GM19438 (cell line): ENCODE data around the gene ZBED5.

ENCODE experiments used
- ATAC-seq: cut with Tn5 transposase; IDR thresholded peaks from one replicate; pipeline ENCODE4 v1.9.1; 2021; ENCODE audit warnings: low read depth; ENCODE audit not compliant: unreplicated experiment

Gene ZBED5

DNA sequence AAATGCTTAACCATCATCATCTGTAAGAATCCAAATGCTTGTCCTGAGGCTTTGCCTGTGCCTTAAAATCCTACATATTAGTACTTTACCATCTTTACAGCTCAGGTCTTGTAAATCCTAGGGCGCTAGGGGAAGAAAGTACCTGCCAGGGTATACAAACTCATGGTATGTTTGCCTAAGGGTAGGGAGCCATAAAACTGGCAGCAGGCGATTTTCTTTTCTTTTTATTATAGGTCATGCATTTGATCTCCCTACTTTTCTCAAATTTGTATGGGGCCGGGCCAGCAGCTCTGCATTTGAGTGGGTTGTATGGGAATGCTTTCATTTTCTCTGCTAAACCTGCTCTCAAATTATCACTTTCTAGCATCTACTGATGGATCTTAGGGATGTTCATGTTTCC, 24.0 kb upstream of the ZBED5 start:
- ATAC-seq: no peak

DNA sequence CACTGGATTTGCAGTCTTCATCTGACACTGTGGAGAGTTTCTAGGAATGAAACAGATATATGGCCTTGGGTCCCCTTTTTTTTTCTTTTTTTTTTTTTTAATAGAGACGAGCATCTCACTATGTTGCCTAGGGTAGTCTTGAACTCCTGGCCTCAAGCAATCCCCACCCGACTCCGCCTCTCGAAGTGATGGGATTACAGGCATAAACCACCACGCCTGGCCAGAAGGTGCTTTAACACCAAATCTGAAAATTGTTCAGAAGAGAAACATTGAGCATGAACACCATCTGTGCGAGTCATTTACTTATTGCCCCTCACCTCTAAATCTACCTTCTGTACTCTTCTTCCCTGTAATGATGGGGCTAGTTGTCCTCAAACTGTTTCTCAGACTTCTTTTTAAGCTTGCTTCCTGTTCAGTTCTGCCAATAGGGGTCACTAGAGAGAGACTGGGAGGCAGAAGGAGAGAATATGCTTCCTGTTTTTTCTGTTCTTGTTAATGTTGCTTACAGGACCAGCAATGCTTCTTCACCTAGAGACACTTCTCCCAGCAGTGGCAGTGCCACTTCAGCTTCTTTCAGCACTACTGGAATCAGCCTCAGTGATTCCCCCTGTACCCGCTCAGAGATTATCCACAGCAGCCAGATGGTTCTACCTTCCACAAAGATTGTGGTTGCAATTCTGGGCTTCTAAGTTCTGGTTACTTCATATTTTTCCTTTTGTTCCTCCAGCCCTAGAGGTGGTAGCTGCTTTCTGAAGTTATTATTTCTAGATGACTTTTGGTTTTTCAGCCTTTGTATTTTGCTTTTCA, 20.8 kb upstream of the ZBED5 start:
- no peak for ATAC-seq

DNA sequence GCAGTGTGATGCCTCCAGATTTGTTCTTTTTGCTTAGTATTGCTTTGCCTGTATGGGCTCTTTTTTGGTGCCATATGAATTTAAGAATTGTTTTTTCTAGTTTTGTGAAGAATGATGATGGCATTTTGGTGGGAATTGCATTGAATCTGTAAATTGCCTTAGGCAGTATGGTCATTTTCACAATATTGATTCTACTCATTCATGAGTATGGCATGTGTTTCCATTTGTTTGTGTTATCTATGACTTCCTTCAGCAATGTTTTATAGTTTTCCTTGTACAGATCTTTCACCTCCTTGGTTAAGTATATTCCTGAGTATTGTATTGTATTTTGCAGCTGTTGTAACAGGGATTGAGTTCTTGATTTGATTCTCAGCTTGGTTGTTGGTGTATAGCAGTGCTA, 18.3 kb upstream of the ZBED5 start:
- ATAC-seq: no peak

DNA sequence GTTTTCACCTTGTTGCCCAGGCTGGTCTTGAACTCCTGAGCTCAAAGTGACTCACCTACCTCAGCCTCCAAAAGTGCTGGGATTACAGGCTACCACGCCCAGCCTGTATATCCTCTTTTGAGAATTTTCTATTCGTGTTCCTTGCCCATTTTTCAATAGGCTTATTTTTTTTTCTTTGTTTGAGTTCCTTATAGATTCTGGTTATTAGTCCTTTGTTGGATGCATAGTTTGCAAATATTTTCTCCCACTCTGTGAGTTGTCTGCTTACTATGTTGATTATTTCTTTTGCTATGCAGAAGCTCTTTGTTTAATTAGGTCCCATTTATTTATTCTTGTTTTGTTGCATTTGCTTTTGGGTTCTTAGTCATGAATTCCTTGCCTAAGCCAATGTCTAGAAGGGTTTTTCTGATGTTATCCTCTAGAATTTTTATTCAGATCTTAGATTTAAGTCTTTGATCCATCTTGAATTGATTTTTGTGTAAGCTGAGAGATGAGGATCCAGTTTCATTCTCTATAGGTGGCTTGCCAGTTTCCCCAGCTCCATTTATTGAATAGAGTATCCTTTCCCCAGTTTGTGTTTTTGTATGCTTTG, 17.7 kb upstream of the ZBED5 start:
- no peak for ATAC-seq

DNA sequence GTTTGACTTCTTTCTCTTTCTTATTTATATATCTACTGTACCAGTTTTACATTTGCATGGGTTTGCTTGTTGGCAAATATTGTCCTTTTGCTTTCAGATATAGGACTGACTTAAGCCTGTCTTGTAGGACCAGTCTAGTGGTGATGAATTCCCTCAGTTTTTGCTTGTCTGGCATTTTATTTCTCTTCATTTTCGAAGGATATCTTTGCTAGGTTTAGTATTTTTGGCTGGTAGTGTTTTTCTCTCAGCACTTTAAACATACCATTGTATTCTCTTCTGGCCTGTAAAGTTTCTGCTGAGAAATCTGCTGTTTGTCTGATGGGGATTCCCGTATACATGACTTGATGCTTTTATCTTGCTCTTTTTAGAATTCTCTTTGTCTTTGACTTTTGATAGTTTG, 14.2 kb upstream of the ZBED5 start:
- no peak for ATAC-seq

GRCh38 chr11:10868352-10868751, 10.5 kb upstream of the ZBED5 start:
- ATAC-seq: no peak

GRCh38 chr11:10866893-10867331, 9.1 kb upstream of the ZBED5 start:
- ATAC-seq: no peak

DNA sequence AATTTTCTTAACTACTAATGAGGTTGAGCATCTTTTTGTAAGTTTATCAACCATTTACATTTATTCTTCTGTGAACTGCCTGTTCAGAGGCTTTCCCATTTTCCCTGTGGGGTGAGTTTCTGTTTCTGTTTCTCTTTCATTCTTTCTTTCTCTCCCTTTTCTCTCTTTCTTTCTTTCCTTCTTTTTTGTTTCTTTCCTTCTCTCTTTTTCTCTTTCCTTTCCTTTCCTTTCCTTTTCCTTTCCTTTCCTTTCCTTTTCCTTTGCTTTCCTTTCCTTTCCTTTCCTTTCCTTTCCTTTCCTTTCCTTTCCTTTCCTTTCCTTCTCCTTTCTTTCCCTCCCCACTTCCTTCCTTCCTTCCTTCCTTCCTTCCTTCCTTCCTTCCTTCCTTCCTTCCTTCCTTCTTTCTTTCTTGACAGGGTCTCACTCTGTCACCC, 8.0 kb upstream of the ZBED5 start:
- no peak for ATAC-seq

DNA sequence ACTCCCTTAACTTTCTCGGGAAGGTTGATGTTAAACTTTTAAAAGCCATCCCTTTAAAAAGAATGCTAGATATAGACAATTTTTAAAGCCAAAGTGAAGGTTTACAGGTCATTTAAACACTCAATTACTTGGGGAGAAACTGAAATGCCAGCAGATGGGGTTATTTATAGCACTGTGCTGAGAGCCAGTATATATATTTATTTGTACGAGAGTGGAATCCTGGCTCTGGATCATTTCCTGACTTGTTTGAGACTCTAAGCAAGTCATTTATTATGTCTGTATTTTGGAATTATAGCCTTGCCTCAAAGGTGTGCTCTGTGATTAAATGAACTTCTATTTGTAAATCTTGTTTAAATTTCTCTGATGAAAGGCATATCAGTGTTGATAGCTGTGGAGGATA, 6.8 kb upstream of the ZBED5 start:
- no peak for ATAC-seq

GRCh38 chr11:10862446-10862845, 4.6 kb upstream of the ZBED5 start:
- ATAC-seq: no peak

- ATAC-seq: no peak
Measured at GRCh38 chr11:10861799-10862198, 3.9 kb upstream of the ZBED5 start.

- no peak for ATAC-seq
Measured at GRCh38 chr11:10861047-10861446, 3.2 kb upstream of the ZBED5 start.

- peak; percentile 16 for ATAC-seq
Measured at GRCh38 chr11:10858439-10859325, 829 bp upstream of the ZBED5 start.

GRCh38 chr11:10857459-10857708, 469 bp downstream of the ZBED5 start:
- ATAC-seq: peak; percentile 21

DNA sequence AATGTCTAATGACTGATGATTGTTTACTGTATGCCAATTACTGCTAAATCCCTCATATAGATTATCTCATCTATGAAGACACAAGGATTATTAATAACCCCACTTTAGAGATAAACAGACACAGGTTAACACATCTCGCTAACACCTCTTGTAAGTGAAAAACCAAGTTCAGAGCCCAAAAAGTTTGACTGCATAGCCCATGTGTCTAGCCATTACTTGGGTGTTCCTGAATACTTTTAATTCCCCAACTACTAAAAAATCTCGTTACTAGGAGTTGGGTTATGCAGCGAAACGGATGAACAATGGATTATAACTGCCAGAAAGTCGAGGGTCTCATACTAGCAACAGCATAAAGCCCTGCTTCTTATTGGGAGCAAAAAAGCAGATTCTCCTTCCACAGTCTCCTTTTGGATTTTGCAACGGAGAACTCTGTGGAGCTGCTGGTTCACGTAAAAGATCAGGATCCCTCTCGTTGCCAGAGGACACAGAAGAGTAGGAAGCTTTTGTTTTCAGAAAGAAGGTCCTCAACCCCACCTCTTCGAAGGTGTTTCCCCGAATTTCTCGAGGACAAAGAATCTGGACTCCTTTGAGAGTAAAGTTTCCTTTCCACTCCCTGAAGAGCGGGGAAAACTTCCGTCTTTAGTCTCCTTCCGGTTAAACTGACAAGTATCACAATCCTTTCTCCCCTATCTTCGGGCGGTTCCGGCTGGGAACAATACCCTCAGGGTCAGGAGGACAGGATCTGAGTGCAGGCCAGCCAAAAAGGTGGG, 979 bp downstream of the ZBED5 start:
- ATAC-seq: peak; percentile 3

DNA sequence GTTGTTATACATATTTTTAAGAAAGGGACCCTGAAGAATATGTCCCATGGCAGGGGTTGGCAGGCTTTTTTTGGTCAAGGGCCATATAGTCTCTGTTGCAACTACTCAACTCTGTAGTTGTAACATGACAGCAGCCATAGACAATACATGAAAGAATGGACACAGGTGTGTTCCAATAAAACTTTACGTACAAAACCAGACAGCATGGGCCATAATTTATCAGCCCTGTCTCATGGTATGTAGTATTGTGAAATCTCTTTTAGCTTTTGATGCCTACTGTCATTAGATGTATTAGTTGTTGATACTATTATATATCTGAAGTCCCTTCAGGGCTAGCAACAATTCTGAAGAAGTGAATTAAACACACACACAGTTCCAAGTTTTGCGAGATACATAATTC, 2.6 kb downstream of the ZBED5 start:
- no peak for ATAC-seq

DNA sequence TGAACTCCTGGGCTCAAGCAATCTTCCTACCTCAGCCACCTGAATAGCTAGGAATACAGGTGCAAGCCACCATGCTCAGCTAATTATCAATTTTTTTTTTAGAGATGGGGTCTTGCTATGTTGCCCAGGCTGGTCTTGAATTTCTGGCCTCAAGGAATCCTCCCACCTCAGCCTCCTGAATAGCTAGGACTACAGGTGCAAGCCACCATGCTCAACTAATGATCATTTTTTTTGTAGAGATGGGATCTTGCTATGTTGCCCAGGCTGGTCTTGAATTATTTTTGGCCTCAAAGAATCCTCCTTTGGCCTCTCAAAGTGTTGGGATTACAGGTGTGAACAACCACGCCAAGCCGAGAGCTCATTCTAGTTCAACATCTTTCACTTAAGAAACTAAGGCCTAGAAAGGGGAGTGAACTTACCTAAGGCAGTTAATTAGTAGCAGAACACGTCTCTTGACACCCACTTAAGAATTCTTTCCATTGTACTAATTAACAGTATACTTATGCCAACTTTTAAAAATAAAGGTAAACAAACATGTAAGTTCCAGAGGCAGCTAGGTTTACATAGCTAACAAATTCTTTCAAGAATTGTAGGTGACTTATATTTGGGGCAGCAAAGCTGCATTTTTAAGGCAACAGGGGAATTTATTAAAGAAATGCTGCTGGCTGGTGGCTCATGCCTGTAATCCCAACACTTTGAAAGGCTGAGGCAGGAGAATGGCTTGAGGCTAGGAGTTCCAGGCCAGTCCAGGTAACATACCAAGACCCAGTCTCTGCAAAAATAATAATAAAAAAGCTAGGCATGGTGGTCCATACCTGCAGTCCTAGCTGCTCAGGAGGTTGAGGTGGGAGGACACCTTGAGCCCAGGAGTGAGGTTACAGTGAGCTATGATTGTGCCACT, 9.6 kb downstream of the ZBED5 start:
- no peak for ATAC-seq

DNA sequence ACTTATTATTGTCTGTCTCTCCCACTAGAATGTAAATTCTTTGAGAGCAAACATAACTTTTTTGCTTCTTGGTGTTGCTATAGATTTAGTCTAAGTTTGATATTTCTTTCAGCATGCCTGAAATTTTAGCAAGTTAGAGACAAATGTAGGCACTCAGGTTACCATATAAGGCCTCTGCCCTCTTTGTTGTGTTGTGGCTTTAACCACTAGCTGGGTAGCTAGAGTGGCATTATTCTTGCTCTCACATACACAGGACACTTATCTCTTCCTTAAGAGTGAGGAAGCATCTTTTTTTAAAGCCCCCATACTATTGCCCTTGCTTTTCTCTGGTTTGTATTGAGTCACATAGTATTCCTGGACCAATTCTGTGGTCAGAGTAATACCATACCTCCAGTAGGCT, 11.2 kb downstream of the ZBED5 start:
- no peak for ATAC-seq

DNA sequence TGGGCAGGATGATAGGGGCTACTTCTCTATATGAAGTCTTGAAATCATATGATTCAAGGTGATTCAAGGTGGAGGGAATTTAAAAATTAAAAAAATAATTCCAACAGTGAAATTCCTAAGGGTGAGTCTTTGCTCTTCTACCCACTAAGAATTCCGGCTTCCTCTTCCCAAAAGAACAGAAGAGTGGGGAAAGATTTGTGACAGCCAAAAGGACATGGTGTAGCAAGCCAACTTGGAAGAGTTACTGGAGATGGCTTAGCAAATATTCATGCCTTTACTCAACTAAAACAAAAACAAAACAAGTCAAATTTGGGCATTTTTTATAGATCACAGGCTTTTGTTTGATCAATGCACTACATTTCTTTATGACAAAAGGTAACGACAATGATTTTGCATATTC, 12.3 kb downstream of the ZBED5 start:
- ATAC-seq: no peak

- ATAC-seq: no peak
Measured at GRCh38 chr11:10844796-10845195, 13.1 kb downstream of the ZBED5 start.
